ENCODE data around the gene TMC7. TPM values are rescaled to one million over a fixed set of nuclear protein-coding genes. Genes with fewer than 3 reads are reported as not detected.

The TMC7 gene
- total RNA-seq, 2 donors from 2014 or later = 1.6 to 2.9 TPM

DNA sequence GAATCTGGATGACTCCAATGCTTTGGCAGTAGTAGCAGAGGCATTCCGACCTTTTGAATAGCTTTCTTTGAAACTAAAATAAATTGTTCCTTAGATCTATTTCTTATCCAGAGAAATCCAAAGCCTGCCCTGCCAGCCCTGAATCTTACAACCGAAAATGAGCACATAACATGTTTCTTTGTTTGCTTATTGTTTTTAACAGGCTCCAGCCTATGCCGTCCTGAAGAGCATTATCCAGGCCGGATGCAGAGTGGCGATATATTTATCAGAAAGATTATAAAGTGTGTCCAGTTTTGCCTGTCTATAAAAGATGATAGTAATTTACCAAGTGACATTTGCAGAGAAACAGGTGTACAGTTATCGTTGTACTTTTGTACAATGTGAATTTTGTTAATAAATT, 94.1 kb downstream of the TMC7 start:
- TF ChIP-seq, protein P1, sequence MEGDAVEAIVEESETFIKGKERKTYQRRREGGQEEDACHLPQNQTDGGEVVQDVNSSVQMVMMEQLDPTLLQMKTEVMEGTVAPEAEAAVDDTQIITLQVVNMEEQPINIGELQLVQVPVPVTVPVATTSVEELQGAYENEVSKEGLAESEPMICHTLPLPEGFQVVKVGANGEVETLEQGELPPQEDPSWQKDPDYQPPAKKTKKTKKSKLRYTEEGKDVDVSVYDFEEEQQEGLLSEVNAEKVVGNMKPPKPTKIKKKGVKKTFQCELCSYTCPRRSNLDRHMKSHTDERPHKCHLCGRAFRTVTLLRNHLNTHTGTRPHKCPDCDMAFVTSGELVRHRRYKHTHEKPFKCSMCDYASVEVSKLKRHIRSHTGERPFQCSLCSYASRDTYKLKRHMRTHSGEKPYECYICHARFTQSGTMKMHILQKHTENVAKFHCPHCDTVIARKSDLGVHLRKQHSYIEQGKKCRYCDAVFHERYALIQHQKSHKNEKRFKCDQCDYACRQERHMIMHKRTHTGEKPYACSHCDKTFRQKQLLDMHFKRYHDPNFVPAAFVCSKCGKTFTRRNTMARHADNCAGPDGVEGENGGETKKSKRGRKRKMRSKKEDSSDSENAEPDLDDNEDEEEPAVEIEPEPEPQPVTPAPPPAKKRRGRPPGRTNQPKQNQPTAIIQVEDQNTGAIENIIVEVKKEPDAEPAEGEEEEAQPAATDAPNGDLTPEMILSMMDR (IDR thresholded peaks at IDR 0.05) = no peak
- TF ChIP-seq POLR2A (IDR thresholded peaks at IDR 0.05) (no peak), POLR2AphosphoS5 (IDR thresholded peaks at IDR 0.05) (peak; percentile 85)
- peak; percentile 53 for DNase-seq (ENCODE audit: low spot score)
- intact Hi-C loops (cut with DNase I) = no loop called here
- no peaks in the 10 kb centered on the region for H3K9me3 ChIP-seq
- H3K27ac ChIP-seq = peak overlapping the region in 1 of 2 donors; percentile 53
- no peaks in the 10 kb centered on the region for H3K36me3 ChIP-seq
- H3K4me1 ChIP-seq (replicated peaks) = no peaks in the 10 kb centered on the region
- H3K27me3 ChIP-seq (replicated peaks; ENCODE audit: insufficient read depth) = no peaks in the 10 kb centered on the region
- no peak overlapping the region for H3K4me3 ChIP-seq
- 42% methylated on average over 6 of the region's 6 CpGs for WGBS

DNA sequence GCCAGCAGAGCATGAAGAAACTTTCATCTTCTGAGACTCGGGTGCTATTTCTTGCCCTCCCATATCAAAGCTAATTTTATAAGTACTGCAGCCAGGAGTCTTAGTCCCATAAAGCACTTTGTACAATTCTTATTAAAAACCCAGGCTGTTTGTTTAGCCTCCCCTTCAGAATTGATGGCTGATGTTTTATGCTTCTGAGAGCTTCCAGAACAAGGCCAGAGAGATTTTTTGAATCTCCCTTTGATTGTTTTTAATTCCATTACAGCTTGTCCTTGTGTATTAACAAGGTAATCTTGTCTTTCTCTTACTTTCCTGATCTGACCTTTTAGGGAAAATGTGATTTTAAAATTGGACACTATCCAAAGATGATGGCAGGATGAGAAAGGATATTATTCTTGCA, 99.9 kb downstream of the TMC7 start:
- H3K36me3 ChIP-seq = no peaks in the 10 kb centered on the region
- DNase-seq (ENCODE audit: low spot score) = no peak
- intact Hi-C loops (cut with DNase I) = loop anchor here (10.0 kb wide), 1 partner anchor 51 kb away; no protein-coding TSS in a partner anchor

GRCh38 chr16:19084139-19084538, 100.4 kb downstream of the TMC7 start:
- TF ChIP-seq POLR2AphosphoS5 (IDR thresholded peaks at IDR 0.05) (no peak), POLR2A (IDR thresholded peaks at IDR 0.05) (no peak)
- TF ChIP-seq, protein P1 (IDR thresholded peaks at IDR 0.05) = no peak
- intact Hi-C loops (cut with DNase I) = loop anchor here (10.0 kb wide), 1 partner anchor 51 kb away; no protein-coding TSS in a partner anchor
- H3K4me1 ChIP-seq (replicated peaks) = no peaks in the 10 kb centered on the region
- H3K9me3 ChIP-seq = no peaks in the 10 kb centered on the region
- peak overlapping the region in 1 of 2 donors; percentile 46 for H3K27ac ChIP-seq
- WGBS = 38% methylated on average over 3 of the region's 3 CpGs
- no peak for DNase-seq (ENCODE audit: low spot score)
- no peak overlapping the region for H3K4me3 ChIP-seq
- H3K27me3 ChIP-seq (replicated peaks; ENCODE audit: insufficient read depth) = no peaks in the 10 kb centered on the region
- no peaks in the 10 kb centered on the region for H3K36me3 ChIP-seq

More for the DNA sequence above, 99.9 kb downstream of the TMC7 start:
- peak overlapping the region in 1 of 2 donors; percentile 46 for H3K27ac ChIP-seq
- WGBS = 14% methylated on average over 1 of the region's 1 CpG
- no peak overlapping the region for H3K4me3 ChIP-seq
- no peaks in the 10 kb centered on the region for H3K4me1 ChIP-seq (replicated peaks)
- H3K9me3 ChIP-seq = no peaks in the 10 kb centered on the region
- TF ChIP-seq, protein P1 (IDR thresholded peaks at IDR 0.05) = no peak
- TF ChIP-seq POLR2A (IDR thresholded peaks at IDR 0.05) (no peak), POLR2AphosphoS5 (IDR thresholded peaks at IDR 0.05) (peak; percentile 31)
- no peaks in the 10 kb centered on the region for H3K27me3 ChIP-seq (replicated peaks; ENCODE audit: insufficient read depth)

- Histone ChIP-seq H3K36me3 (no peaks in the 10 kb centered on the region), H3K27me3 (replicated peaks; ENCODE audit: insufficient read depth) (no peaks in the 10 kb centered on the region), H3K9me3 (no peaks in the 10 kb centered on the region), H3K4me1 (replicated peaks) (no peaks in the 10 kb centered on the region), H3K4me3 (no peak overlapping the region), H3K27ac (peak overlapping the region in 1 of 2 donors; percentile 0)
- DNase-seq (ENCODE audit: low spot score) = no peak
- TF ChIP-seq POLR2A (IDR thresholded peaks at IDR 0.05) (no peak), POLR2AphosphoS5 (IDR thresholded peaks at IDR 0.05) (no peak)
- TF ChIP-seq, protein P1 (IDR thresholded peaks at IDR 0.05) = no peak
- intact Hi-C loops (cut with DNase I) = loop anchor here (5.0 to 10.0 kb wide), 2 partner anchors 50 to 417 kb away; no protein-coding TSS in a partner anchor
- WGBS = 92% methylated on average over 5 of the region's 5 CpGs
Measured at GRCh38 chr16:19084879-19085278, 101.1 kb downstream of the TMC7 start.

- Histone ChIP-seq H3K9me3 (no peaks in the 10 kb centered on the region), H3K4me1 (replicated peaks) (no peaks in the 10 kb centered on the region), H3K4me3 (no peak overlapping the region), H3K27ac (peak overlapping the region; percentile 8 to 39), H3K27me3 (replicated peaks; ENCODE audit: insufficient read depth) (no peaks in the 10 kb centered on the region), H3K36me3 (no peaks in the 10 kb centered on the region)
- 51% methylated on average over 8 of the region's 8 CpGs for WGBS
- intact Hi-C loops (cut with DNase I) = loop anchor here (2.0 to 10.0 kb wide), 4 partner anchors 49 to 417 kb away; partner anchors contain the start of gene SYT17
- TF ChIP-seq POLR2A (IDR thresholded peaks at IDR 0.05) (no peak), POLR2AphosphoS5 (IDR thresholded peaks at IDR 0.05) (no peak)
- TF ChIP-seq, protein P1 (IDR thresholded peaks at IDR 0.05) = no peak
- no peak for DNase-seq (ENCODE audit: low spot score)
Measured at GRCh38 chr16:19085679-19086200, 102.0 kb downstream of the TMC7 start.

All from prostate gland (tissue), 2 donors.